Stimulated activated CD8-positive, alpha-beta memory T cell treated with anti-CD3 and anti-CD28 coated beads, Interleukin-4, amount 100 ng/mL, for 48 hours (primary cell): Measurements from ENCODE around the gene ATAD5.
A peak's percentile ranks its signal among the peaks of the same experiment; 100 is the strongest.
"Not testable (repeated sequence)": the region's sequence is repeated elsewhere in the genome, so short reads cannot be mapped to it uniquely, and the experiment has no call there.

ENCODE experiments used
- DNase-seq: peaks from one replicate; pipeline ENCODE4 v3.0.0-alpha.2; 2020

ATAD5 gene

GRCh38 chr17:30915833-30916611 lies 84.3 kb downstream of the ATAD5 start:
- DNase-seq, result no peak

DNA sequence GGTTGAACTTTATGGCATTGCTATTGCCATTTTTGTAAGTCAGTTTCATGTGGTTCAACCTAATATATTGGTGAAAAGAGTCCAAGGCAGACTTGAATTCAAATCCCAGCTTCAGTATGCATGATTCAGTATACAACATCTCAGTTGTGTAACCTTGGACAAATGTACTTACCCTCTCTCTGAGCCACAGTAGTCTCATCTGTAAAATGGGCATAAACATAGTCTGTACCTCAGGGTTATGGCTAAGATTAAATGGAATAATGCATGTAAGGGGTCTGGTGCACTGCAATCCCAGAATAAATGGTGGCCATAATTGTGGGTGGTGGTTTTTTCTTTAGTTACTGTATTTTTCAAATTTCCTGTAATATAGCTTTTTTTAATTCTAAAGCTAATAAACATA lies 85.3 kb downstream of the ATAD5 start:
- DNase-seq, result no peak

GRCh38 chr17:30920282-30920681 lies 88.5 kb downstream of the ATAD5 start:
- no peak for DNase-seq

- DNase-seq, result no peak
Measured at GRCh38 chr17:30920683-30921543, 89.1 kb downstream of the ATAD5 start.

- no peak for DNase-seq
Measured at GRCh38 chr17:30921544-30922196, 89.9 kb downstream of the ATAD5 start, which contains the start of gene ADAP2. Gene ADAP2, plus strand, starts transcription at chr17:30921945. Its CDS starts 70 bp downstream, at chr17:30922015.

DNA sequence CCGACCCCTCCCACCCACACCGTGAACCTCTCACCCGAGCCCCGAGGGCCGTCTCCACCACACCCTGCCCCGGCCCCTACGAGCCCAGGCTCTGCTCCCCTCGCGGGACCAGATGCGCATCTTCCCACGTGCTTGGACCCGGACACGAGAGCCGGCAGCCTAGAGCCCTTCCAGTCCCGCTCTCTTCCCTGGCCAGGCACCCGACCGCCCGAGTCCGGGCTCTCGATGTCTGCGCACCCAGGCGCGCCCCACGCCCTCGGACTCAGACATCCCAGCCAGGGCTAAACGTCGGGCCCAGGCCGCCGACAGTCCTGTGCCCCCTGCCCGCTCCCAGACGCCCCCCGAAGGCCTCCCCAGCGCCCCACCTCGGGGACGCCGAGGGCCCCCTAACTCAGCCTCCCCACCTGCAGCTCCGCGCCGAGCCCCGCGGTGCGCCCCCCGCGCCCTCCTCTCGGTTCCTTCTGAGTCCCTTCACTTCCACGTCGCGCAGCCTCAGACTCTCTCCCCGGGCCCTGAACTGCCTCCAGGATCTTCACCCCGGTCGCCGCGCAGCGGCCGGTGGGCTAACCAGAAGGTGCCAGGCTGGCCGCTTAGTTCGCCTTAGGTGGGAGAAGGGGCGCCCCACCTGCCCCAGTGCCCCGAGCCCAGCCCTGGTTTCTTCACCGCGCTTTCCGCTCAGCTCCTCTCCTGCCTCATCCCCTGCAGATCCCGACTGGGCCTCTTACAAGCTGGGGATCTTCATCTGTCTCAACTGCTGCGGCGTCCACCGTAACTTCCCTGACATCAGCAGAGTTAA lies 90.7 kb downstream of the ATAD5 start:
- no peak for DNase-seq

- no peak for DNase-seq
Measured at GRCh38 chr17:30924341-30924740, 92.6 kb downstream of the ATAD5 start.

GRCh38 chr17:30926516-30926915 lies 94.8 kb downstream of the ATAD5 start:
- peak; percentile 27 for DNase-seq

DNA sequence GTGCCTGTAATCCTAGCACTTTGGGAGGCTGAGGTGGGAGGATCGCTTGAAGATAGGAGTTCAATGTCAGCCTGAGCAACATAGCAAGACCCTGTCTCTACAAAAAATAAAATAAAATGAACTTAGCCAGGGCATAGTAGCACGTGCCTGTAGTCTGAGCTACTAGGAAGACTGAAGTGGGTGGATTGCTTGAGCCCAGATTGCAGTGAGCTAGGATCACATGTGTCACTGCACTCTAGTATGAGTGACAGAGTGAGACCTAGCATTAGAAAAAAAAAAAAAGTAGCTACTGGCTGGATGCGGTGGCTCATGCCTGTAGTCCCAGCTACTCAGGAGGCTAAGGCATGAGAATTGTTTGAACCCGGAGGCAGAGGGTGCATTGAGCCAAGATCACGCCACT lies 96.0 kb downstream of the ATAD5 start:
- DNase-seq, result no peak

DNA sequence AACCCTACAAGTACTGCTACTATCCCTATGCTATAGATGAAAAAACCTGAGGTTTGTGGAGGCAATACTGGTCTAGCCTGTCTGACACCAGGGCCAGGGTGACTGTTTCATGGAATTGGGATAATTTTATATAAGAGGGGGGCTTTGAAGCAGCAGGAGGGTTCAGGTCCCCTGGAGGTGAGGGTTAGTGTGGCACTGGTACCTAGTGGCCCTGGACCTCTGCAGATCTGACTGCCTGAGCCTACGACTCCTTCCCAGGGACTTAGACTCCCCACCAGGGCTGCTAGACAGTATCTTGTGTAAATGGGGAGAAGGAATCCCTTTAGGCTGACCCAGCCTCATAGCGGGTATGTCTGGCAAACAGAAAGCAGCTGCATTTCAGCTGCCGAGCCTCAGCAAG lies 96.8 kb downstream of the ATAD5 start:
- no peak for DNase-seq

- DNase-seq, result no peak
Measured at GRCh38 chr17:30929081-30929633, 97.4 kb downstream of the ATAD5 start.

DNA sequence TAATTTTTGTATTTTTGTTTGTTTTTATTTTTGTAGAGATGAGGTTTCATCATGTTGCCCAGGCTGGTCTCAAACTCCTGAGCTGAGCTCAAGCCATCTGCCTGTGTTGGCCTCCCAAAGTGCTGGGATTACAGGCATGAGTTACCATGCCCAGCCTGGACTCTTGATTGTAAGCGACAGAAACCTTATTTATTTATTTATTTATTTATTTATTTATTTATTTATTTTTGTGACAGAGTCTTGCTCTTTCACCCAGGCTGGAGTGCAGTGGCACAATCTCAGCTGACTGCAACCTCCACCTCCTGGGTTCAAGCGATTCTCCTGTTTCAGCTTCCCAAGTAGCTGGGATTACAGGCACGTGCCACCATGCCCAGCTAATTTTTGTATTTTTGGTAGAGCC lies 98.1 kb downstream of the ATAD5 start:
- not testable (repeated sequence) for DNase-seq

- no peak for DNase-seq
Measured at GRCh38 chr17:30930495-30930894, 98.7 kb downstream of the ATAD5 start.

DNA sequence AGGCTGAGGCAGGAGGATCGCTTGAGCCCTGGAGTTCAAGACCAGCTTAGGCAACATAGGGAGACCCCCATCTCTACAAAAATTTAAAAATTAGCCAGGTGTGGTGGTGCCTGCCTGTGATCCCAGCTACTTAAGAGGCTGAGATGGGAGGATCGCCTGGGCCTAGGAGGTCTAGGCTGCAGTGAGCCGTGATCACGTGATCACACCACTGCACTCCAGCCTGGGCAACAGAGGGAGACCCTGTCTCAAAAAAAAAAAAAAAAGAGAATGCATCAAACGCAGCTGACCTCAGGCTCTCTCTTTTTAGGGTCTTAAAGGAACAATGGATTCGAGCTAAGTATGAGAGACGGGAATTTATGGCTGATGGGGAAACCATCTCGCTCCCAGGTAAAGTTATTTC lies 99.8 kb downstream of the ATAD5 start:
- DNase-seq, result not testable (repeated sequence)

DNA sequence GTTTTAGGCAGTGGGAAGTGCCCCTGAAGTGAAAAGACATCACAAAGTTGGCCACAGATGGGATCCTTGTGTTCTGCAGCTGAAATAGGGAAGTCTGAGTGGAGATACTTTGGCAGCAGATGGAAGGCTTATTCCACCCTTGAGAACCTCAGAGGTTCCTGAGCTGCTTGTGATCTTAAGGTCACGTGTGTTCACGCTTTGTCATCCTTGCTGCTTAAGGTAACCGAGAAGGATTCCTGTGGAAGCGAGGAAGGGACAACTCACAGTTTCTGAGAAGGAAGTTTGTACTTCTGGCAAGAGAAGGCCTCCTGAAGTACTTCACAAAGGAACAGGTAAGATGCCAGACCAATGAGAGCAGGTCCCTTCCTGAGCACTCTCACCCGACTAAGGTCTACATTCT lies 102.2 kb downstream of the ATAD5 start:
- no peak for DNase-seq

DNA sequence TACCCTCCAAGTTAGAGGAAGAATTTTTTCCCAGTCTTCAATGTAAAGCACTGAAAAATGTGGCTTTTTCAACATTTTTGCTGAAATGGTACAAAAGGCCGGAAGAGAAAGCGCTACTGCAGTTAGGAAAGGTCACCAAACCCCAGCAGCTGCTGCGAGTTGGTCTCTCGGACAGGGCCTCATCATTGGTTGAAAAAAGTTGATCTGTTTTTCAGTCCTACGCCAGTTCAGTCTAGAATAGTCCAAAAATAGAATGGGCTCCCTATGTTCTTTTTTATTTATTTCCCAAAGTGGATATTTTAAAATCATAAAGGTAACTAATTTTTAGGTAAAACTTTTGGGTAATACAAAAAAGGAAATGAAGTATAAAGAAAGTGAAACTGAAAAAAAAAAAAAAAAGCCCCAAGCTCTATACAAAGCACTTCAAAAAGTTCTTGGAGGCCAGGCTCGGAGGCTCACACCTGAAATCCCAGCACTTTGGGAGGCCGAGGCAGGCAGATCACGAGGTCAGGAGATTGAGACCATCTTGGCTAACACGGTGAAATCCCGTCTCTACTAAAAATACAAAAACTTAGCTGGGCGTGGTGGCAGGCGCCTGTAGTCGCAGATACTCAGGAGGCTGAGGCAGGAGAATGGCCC lies 107.4 kb downstream of the ATAD5 start:
- DNase-seq, result no peak

DNA sequence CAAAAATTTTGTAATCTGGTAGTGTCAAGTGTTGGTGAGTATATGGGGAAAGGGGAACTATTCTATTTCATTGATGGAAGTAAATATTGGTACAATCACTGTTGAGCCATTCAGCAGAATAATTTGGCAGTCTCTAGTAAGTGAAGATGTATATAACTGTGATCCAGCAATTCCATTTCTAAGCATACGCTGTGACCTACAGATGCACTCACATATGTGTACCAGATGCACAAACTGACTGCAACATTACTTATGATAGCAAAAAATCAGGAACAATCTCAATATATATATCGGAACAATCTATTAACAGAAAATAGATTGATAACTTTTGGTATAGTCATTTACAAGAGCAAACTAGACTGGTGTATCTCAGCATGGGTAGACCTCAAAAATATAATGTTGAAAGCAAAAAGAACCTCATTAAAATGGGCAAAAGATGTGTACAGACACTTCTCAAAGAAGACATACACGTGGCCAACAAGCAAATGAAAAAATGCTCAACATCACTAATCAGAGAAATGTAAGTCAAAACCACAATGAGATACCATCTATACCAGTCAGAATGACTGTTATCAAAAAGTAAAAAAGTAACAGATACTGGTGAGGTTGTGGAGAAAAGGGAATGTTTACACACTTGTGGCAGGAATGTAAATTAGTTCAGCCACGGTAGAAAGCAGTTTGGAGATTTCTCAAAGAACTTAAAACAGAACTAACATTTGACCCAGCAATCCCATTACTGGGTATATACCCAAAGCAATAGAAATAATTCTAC lies 110.7 kb downstream of the ATAD5 start:
- DNase-seq, result no peak
